Upper lobe of right lung (tissue), 1 donor: ENCODE measurements around the gene LINS1. TPM values are rescaled to one million over a fixed set of nuclear protein-coding genes. Genes with fewer than 3 reads are reported as not detected.

ENCODE experiments used
- ATAC-seq: fragments of 200-7000 bp; cut with Tn5 transposase; one replicate; pipeline ENCODE4 v1.9.1; 2020; ENCODE audit warnings: mild to moderate bottlenecking, moderate library complexity
- DNase-seq: peaks from one replicate; pipeline ENCODE4 v3.0.0-alpha.2; 2020
- H3K27ac ChIP-seq: fragments of 200-600 bp; one replicate; pipeline ENCODE4 v1.8.0; 2022
- H3K27me3 ChIP-seq: fragments of 200-600 bp; one replicate; pipeline ENCODE4 v1.8.0; 2022; ENCODE audit warnings: mild to moderate bottlenecking
- H3K36me3 ChIP-seq: fragments of 200-600 bp; one replicate; pipeline ENCODE4 v1.8.0; 2022
- H3K4me1 ChIP-seq: fragments of 200-600 bp; one replicate; pipeline ENCODE4 v1.8.0; 2022
- H3K4me3 ChIP-seq: fragments of 200-600 bp; one replicate; pipeline ENCODE4 v1.8.0; 2022; ENCODE audit warnings: mild to moderate bottlenecking
- H3K9me3 ChIP-seq: fragments of 200-600 bp; one replicate; pipeline ENCODE4 v1.8.0; 2022
- intact Hi-C: fragments of 100-400 bp; cut with DNase I; formaldehyde crosslinking; loops from one replicate; pipeline ENCODE4 v1.11.0; 2022
- total RNA-seq: library from RNA; stranded (reverse); fragmentation: NEBNext Ultra II Directional; extraction: Animal tissue kit (Norgen Biotek cat#: 25700); gene quantifications from one replicate; pipeline ENCODE4 v1.2.1, GENCODE V29; 2021
- TF ChIP-seq, protein P1 (sequence below): fragments of 200-600 bp; IDR thresholded peaks from one replicate; pipeline ENCODE4 v1.8.0; 2022; ENCODE audit warnings: antibody characterized with exemption
- donor health status: DM: no; HTN: yes; CAD: no; lungs with severe emphysema.

LINS1 gene
- total RNA-seq, 1 donor from 2014 or later: 18.6 TPM

DNA sequence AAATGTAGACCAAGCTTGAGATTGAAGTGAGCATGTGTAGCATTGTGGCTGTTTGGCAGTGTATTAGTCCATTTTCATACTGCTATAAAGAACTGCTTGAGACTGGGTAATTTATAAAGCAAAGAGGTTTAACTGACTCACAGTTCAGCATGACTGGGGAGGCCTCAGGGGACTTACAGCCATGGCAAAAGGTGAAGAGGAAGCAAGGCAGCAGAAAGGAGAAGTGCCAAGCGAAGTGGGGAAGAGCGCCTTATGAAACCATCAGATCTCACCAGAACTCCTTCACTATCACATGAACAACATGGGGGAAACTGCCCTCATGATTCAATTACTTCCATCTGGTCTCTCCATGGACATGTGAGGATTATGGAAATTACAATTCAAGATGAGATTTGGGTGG, 64.7 kb downstream of the LINS1 start:
- Histone ChIP-seq H3K36me3 (no peaks in the 10 kb centered on the region), H3K27me3 (no peaks in the 10 kb centered on the region), H3K4me1 (no peaks in the 10 kb centered on the region), H3K4me3 (no peak overlapping the region), H3K27ac (no peak overlapping the region), H3K9me3 (no peaks in the 10 kb centered on the region)
- DNase-seq: no peak
- intact Hi-C loops: no loop called here
- TF ChIP-seq, protein P1, sequence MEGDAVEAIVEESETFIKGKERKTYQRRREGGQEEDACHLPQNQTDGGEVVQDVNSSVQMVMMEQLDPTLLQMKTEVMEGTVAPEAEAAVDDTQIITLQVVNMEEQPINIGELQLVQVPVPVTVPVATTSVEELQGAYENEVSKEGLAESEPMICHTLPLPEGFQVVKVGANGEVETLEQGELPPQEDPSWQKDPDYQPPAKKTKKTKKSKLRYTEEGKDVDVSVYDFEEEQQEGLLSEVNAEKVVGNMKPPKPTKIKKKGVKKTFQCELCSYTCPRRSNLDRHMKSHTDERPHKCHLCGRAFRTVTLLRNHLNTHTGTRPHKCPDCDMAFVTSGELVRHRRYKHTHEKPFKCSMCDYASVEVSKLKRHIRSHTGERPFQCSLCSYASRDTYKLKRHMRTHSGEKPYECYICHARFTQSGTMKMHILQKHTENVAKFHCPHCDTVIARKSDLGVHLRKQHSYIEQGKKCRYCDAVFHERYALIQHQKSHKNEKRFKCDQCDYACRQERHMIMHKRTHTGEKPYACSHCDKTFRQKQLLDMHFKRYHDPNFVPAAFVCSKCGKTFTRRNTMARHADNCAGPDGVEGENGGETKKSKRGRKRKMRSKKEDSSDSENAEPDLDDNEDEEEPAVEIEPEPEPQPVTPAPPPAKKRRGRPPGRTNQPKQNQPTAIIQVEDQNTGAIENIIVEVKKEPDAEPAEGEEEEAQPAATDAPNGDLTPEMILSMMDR: no peak
- peak; percentile 91 for ATAC-seq

DNA sequence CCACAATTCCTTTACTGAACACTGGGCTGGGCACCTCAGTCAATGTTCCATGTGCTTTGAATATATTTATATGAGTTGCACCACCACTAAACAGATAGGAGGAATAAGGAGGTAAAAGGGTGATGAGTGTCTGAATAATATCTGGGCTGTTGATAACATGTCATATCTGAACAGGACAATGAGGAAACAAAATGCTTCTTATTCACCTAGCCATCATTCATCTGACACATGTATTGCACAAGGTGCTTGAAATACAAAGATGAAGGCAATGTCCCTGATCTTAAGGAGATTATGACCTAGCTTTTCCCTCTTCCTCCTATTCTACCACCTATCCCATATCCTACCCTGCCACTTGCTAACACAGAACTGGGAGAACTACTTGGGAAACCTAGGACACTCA, 65.3 kb downstream of the LINS1 start:
- Histone ChIP-seq H3K9me3 (no peaks in the 10 kb centered on the region), H3K27ac (no peak overlapping the region), H3K4me3 (no peak overlapping the region), H3K27me3 (no peaks in the 10 kb centered on the region), H3K4me1 (no peaks in the 10 kb centered on the region), H3K36me3 (no peaks in the 10 kb centered on the region)
- intact Hi-C loops: no loop called here
- no peak for DNase-seq
- no peak for ATAC-seq
- TF ChIP-seq, protein P1: no peak

DNA sequence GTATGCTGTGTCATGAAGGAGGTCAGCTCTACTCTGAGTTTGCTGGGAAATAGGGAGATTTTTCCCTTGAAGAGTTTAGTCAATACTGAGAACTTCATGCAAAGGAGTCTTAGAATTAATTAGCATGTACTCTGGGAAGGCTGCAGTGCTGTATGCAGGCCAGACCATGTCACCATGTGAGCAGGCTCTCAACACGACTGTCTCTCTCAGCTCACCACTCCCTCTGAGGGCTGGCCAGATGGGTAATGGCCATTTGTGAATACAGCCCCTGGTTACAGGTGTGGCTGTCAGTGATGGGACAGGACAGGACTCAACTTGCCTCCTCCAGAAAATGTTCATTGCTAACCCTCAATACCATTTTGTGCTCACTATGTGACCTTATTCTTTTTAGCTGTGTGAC, 68.1 kb downstream of the LINS1 start:
- ATAC-seq: no peak
- no peaks in the 10 kb centered on the region for H3K27me3 ChIP-seq
- no peak overlapping the region for H3K4me3 ChIP-seq
- no peak overlapping the region for H3K27ac ChIP-seq
- H3K9me3 ChIP-seq: no peaks in the 10 kb centered on the region
- H3K36me3 ChIP-seq: no peaks in the 10 kb centered on the region
- intact Hi-C loops: no loop called here
- H3K4me1 ChIP-seq: no peaks in the 10 kb centered on the region
- DNase-seq: no peak
- TF ChIP-seq, protein P1: no peak

DNA sequence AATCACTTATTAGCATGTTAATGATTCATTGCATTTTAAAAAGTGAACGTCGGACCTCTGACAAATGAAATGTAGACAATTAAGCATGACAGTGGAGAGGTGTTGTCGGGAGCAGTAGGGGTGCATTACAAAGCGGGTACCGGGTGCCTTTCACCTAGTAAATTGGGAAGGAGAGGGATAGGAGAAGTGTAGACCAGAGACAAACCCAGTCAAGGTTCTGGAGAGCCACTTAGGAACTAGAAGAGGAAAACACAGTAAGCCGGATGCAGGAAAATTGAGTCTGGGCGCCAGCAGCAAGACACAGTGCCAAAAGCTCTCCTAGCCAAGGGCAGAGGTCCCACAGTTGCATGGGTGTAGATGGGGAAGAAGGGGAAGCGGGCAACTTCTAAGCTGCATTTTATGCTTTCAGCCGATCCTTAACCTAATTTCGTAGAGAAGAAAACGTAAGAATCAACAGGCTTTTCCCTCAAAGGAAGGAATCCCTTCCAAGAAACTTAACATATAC, 70.1 kb downstream of the LINS1 start:
- TF ChIP-seq, protein P1: no peak
- Histone ChIP-seq H3K4me1 (no peaks in the 10 kb centered on the region), H3K4me3 (no peak overlapping the region), H3K27ac (no peak overlapping the region), H3K27me3 (no peaks in the 10 kb centered on the region), H3K36me3 (no peaks in the 10 kb centered on the region), H3K9me3 (no peaks in the 10 kb centered on the region)
- no peak for ATAC-seq
- intact Hi-C loops: no loop called here
- no peak for DNase-seq

DNA sequence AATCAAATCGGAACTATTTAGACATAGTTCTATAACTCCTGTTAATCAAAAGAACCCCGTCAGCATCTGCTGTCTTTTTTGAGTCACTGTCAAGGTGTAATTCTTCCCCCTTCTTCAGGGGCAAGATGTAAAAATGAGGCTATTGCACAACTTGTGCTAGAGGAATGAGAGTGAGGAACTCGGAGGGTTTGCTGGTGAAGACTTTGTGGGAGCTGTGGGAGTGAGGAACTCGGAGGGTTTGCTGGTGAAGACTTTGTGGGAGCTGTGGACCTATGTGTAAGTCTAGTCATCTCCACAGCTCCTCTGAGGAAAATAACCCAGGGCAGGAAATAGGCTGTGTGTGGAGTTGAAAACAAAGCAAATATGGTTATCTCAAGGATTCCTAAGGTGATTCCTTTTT, 70.8 kb downstream of the LINS1 start:
- no peak overlapping the region for H3K27ac ChIP-seq
- H3K4me3 ChIP-seq: no peak overlapping the region
- intact Hi-C loops: no loop called here
- H3K4me1 ChIP-seq: no peaks in the 10 kb centered on the region
- no peak for DNase-seq
- H3K9me3 ChIP-seq: no peaks in the 10 kb centered on the region
- no peaks in the 10 kb centered on the region for H3K27me3 ChIP-seq
- ATAC-seq: no peak
- no peaks in the 10 kb centered on the region for H3K36me3 ChIP-seq
- TF ChIP-seq, protein P1: no peak

DNA sequence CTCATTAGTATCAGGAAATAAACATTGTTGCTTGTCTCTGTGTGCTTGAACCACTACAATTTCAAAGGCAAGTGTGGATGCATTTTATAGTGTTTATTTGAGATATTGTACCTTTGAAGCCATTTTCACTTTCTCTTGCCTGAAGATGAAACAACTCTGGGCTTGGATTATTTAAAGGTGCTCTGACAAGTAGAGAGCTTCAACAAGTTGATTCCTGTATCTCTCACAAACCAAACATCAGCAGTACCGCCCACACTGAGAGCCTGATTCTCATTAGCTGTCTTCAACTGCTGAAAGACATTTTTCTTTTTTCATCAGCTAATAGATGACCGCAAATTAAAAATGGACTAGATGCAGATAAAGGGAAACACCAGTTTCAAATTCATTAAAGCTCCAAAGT, 72.4 kb downstream of the LINS1 start:
- ATAC-seq (no peak), DNase-seq (no peak)
- Histone ChIP-seq H3K36me3 (no peaks in the 10 kb centered on the region), H3K4me3 (no peak overlapping the region), H3K9me3 (no peaks in the 10 kb centered on the region), H3K27ac (no peak overlapping the region), H3K4me1 (no peaks in the 10 kb centered on the region), H3K27me3 (no peaks in the 10 kb centered on the region)
- TF ChIP-seq, protein P1: no peak
- intact Hi-C loops: no loop called here
